ENCODE measurements around the gene EFCAB11. TPM values are rescaled to one million over a fixed set of nuclear protein-coding genes. Genes with fewer than 3 reads are reported as not detected.

EFCAB11 gene, protein sequence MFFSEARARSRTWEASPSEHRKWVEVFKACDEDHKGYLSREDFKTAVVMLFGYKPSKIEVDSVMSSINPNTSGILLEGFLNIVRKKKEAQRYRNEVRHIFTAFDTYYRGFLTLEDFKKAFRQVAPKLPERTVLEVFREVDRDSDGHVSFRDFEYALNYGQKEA
- total RNA-seq: 1 to 10 TPM; 8.2 to 9.6 TPM

DNA sequence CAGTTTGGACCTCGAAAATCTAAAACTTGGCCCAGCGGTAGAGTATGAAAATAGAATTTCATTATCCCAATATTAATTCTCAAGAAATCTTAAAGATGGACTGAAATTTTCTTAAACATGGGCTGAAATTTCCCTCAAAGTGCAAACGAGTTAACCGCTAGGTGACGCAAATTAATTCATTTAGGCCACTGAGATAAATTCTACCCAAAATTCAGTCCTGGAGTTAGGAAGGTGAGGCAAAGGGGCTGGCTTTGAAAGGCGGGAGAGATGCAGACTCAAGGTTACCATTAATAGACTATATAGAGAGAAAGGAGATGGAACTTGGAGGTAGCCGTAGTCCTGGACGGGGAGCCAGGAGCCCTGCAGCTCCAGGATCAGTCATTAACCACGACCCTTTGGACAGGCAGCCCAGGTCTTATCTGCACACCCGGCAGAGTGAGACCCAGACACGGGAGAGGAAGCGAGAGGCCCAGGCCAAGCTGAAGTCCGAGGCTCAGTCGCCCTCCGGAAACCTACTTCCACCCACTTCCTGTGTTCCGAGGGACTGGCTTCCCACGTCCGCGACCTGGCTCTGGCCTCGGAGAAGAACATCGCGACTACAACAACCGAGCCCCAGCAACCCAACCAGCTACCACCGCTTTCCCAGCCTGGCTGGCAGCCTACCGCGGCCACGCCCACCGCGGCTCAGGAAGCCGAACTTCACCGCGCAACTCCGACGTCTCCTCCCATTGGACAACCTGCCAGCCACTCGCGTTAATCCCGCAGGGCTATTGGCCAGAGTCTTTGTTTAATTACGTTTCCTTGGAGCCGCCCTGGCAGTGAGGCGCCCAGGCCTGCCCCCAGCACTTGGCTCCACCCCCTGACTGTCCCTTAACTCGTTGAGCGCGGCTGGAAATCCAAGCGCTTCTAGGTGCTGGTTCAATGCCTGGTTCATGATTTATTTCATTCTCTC is at the start of gene EFCAB11:
EFCAB11 (minus strand) TSS at position 661 of the 952 bp plus-strand sequence; CDS start at position 591, 70 bp downstream.
- H3K36me3 ChIP-seq: no peaks in the 10 kb centered on the region
- TF ChIP-seq, protein P1, sequence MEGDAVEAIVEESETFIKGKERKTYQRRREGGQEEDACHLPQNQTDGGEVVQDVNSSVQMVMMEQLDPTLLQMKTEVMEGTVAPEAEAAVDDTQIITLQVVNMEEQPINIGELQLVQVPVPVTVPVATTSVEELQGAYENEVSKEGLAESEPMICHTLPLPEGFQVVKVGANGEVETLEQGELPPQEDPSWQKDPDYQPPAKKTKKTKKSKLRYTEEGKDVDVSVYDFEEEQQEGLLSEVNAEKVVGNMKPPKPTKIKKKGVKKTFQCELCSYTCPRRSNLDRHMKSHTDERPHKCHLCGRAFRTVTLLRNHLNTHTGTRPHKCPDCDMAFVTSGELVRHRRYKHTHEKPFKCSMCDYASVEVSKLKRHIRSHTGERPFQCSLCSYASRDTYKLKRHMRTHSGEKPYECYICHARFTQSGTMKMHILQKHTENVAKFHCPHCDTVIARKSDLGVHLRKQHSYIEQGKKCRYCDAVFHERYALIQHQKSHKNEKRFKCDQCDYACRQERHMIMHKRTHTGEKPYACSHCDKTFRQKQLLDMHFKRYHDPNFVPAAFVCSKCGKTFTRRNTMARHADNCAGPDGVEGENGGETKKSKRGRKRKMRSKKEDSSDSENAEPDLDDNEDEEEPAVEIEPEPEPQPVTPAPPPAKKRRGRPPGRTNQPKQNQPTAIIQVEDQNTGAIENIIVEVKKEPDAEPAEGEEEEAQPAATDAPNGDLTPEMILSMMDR (IDR thresholded peaks at IDR 0.05): no peak
- peak; percentile 14 for TF ChIP-seq POLR2A (IDR thresholded peaks at IDR 0.05)
- peak; percentile 93 for TF ChIP-seq POLR2AphosphoS5 (IDR thresholded peaks at IDR 0.05)
- 1% methylated on average over 39 of the region's 44 CpGs for WGBS
- H3K4me1 ChIP-seq (replicated peaks): no peaks in the 10 kb centered on the region
- peak within 1 kb of the TSS; percentile 83 to 84 for H3K27ac ChIP-seq
- DNase-seq (ENCODE audit: low spot score): peak; percentile 97
- intact Hi-C loops (cut with DNase I): no loop called here
- no peaks in the 10 kb centered on the region for H3K9me3 ChIP-seq
- no peaks in the 10 kb centered on the region for H3K27me3 ChIP-seq (replicated peaks; ENCODE audit: insufficient read depth)
- peak within 1 kb of the TSS; percentile 66 to 84 for H3K4me3 ChIP-seq

DNA sequence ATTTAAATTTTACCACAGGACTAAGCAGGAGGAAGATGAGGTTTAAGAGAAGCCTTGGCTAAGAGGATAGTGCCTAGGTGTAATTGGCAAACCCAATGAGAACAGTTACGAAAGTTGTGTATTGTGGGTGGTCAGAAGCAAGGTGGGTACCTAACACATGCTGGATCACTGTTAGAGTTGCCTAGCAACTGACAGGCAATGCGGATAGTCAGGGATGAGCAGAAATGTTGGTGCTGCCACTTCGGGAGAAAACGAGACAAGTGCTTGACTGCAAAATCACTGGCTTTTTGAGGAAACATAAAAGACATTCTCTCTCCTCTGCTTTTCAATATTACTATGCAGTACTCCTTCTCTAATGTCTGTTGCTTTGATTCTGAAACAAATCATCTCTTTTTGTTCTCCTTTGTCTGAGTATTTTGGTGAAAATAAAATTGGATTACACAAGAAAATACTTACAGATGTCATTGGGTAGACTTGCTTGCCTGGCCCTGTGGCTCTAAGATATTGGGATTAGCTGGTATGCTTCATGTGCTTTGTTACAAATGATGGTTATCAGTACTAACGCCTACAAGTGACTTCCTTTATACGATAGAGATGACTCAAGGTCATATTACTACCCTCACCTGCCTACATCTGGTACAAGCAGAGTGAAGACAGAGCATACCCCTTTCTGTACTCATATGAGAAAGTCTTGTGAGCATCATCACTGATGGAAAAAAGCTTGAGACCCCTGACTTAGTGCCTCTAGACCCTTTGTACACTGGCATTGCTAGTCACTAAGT is 49.2 kb upstream of the EFCAB11 start:
- H3K4me3 ChIP-seq: no peak overlapping the region
- DNase-seq (ENCODE audit: low spot score): no peak
- H3K9me3 ChIP-seq: no peaks in the 10 kb centered on the region
- 76% methylated on average over 6 of the region's 6 CpGs for WGBS
- no peaks in the 10 kb centered on the region for H3K36me3 ChIP-seq
- TF ChIP-seq POLR2AphosphoS5 (IDR thresholded peaks at IDR 0.05) (no peak), POLR2A (IDR thresholded peaks at IDR 0.05) (no peak)
- TF ChIP-seq, protein P1 (IDR thresholded peaks at IDR 0.05): no peak
- H3K27ac ChIP-seq: no peak overlapping the region
- intact Hi-C loops (cut with DNase I): no loop called here
- no peaks in the 10 kb centered on the region for H3K27me3 ChIP-seq (replicated peaks; ENCODE audit: insufficient read depth)
- H3K4me1 ChIP-seq (replicated peaks): no peaks in the 10 kb centered on the region

GRCh38 chr14:90000935-90001334 is 46.4 kb upstream of the EFCAB11 start:
- H3K4me3 ChIP-seq: no peak overlapping the region
- intact Hi-C loops (cut with DNase I): no loop called here
- no peaks in the 10 kb centered on the region for H3K36me3 ChIP-seq
- H3K9me3 ChIP-seq: no peaks in the 10 kb centered on the region
- no peaks in the 10 kb centered on the region for H3K4me1 ChIP-seq (replicated peaks)
- H3K27me3 ChIP-seq (replicated peaks; ENCODE audit: insufficient read depth): no peaks in the 10 kb centered on the region
- H3K27ac ChIP-seq: no peak overlapping the region
- TF ChIP-seq POLR2AphosphoS5 (IDR thresholded peaks at IDR 0.05) (no peak), POLR2A (IDR thresholded peaks at IDR 0.05) (no peak)
- TF ChIP-seq, protein P1 (IDR thresholded peaks at IDR 0.05): no peak
- no peak for DNase-seq (ENCODE audit: low spot score)
- WGBS: 88% methylated on average over 2 of the region's 2 CpGs

GRCh38 chr14:89996963-89997362 is 42.4 kb upstream of the EFCAB11 start:
- 88% methylated on average over 1 of the region's 1 CpG for WGBS
- TF ChIP-seq POLR2A (IDR thresholded peaks at IDR 0.05) (no peak), POLR2AphosphoS5 (IDR thresholded peaks at IDR 0.05) (no peak)
- TF ChIP-seq, protein P1 (IDR thresholded peaks at IDR 0.05): no peak
- DNase-seq (ENCODE audit: low spot score): no peak
- intact Hi-C loops (cut with DNase I): no loop called here
- H3K27ac ChIP-seq: no peak overlapping the region
- no peaks in the 10 kb centered on the region for H3K36me3 ChIP-seq
- no peaks in the 10 kb centered on the region for H3K9me3 ChIP-seq
- H3K27me3 ChIP-seq (replicated peaks; ENCODE audit: insufficient read depth): no peaks in the 10 kb centered on the region
- no peaks in the 10 kb centered on the region for H3K4me1 ChIP-seq (replicated peaks)
- no peak overlapping the region for H3K4me3 ChIP-seq
